NCI-H526 treated with DMSO at 0.1 percent for 48 hours (cell line): ENCODE measurements around the gene TMEM196.
"Not testable (repeated sequence)": the region's sequence is repeated elsewhere in the genome, so short reads cannot be mapped to it uniquely, and the experiment has no call there.

Experiments
- DNase-seq: peaks from one replicate; lab custom pipeline; 2025; lab: John Stamatoyannopoulos, UW

The TMEM196 gene

GRCh38 chr7:19707240-19707639, 66.2 kb downstream of the TMEM196 start:
- DNase-seq = no peak

GRCh38 chr7:19705663-19706062, 67.8 kb downstream of the TMEM196 start:
- DNase-seq = no peak

- DNase-seq = no peak
Observed at GRCh38 chr7:19701471-19701870, 71.9 kb downstream of the TMEM196 start.

- DNase-seq = no peak
Observed at GRCh38 chr7:19700936-19701335, 72.5 kb downstream of the TMEM196 start.

- DNase-seq = no peak
Observed at GRCh38 chr7:19698331-19698730, 75.1 kb downstream of the TMEM196 start.

GRCh38 chr7:19696926-19697325, 76.5 kb downstream of the TMEM196 start:
- DNase-seq = no peak

- DNase-seq = no peak
Observed at GRCh38 chr7:19692111-19692828, 81.1 kb downstream of the TMEM196 start.

GRCh38 chr7:19690736-19691135, 82.7 kb downstream of the TMEM196 start:
- no peak for DNase-seq

GRCh38 chr7:19689130-19689529, 84.3 kb downstream of the TMEM196 start:
- not testable (repeated sequence) for DNase-seq

GRCh38 chr7:19681596-19681995, 91.8 kb downstream of the TMEM196 start:
- DNase-seq = no peak

GRCh38 chr7:19677180-19677579, 96.2 kb downstream of the TMEM196 start:
- DNase-seq = no peak

- no peak for DNase-seq
Observed at GRCh38 chr7:19675816-19676215, 97.6 kb downstream of the TMEM196 start.

GRCh38 chr7:19674266-19674960, 99.0 kb downstream of the TMEM196 start:
- DNase-seq = no peak

- DNase-seq = no peak
Observed at GRCh38 chr7:19670806-19671205, 102.6 kb downstream of the TMEM196 start.
